OCI-LY3 (cell line): ENCODE data around the gene SYTL3.

Experiments
- CTCF ChIP-seq: fragments of 200-600, 300-600 bp; sonication (generic); IDR thresholded peaks from 2 replicates; pipeline ENCODE4 v1.5.1; 2014; ENCODE audit warnings: antibody characterized with exemption, low read length, low read depth
- EZH2phosphoT487 ChIP-seq: fragments of 200-600 bp; shearing (Covaris generic); IDR thresholded peaks from 2 replicates; pipeline ENCODE4 v1.6.1; 2018; ENCODE audit warnings: antibody characterized with exemption, mixed run types, low read depth

GRCh38 chr6:158776737-158777136 lies 126.9 kb downstream of the SYTL3 start:
- TF ChIP-seq CTCF (no peak), EZH2phosphoT487 (no peak)
